Activated CD4-positive, CD25-positive, alpha-beta regulatory T cell treated with anti-CD3 and anti-CD28 coated beads, Interleukin-2, amount 50 U/mL, for 16 hours (primary cell): Measurements from ENCODE around the gene PPP2CA.

Experiments
- DNase-seq: peaks from one replicate; pipeline ENCODE4 v3.0.0-alpha.2; 2020; ENCODE audit warnings: low read depth, low spot score

PPP2CA gene

GRCh38 chr5:134148986-134149539 lies 76.8 kb downstream of the PPP2CA start:
- DNase-seq: no peak

DNA sequence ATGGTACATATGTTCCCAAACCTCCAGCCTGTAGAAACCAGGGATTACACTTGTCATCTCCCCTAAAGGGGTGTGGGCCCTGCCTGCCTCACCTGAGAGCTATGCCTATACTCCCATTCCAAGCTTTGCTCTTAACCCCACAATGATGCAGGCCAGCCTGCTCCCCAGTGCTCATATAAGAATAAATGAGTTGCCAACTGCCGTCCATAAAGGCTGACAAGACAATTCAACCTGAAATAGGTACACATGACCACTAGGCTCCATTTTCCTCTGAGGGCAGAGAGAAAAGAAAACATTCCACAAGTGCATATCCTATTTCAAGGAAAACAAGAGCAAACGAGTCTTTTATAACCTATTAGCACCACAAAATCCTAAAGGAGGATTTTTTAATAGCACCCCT lies 77.6 kb downstream of the PPP2CA start:
- no peak for DNase-seq

GRCh38 chr5:134146651-134147518 lies 79.0 kb downstream of the PPP2CA start:
- no peak for DNase-seq

DNA sequence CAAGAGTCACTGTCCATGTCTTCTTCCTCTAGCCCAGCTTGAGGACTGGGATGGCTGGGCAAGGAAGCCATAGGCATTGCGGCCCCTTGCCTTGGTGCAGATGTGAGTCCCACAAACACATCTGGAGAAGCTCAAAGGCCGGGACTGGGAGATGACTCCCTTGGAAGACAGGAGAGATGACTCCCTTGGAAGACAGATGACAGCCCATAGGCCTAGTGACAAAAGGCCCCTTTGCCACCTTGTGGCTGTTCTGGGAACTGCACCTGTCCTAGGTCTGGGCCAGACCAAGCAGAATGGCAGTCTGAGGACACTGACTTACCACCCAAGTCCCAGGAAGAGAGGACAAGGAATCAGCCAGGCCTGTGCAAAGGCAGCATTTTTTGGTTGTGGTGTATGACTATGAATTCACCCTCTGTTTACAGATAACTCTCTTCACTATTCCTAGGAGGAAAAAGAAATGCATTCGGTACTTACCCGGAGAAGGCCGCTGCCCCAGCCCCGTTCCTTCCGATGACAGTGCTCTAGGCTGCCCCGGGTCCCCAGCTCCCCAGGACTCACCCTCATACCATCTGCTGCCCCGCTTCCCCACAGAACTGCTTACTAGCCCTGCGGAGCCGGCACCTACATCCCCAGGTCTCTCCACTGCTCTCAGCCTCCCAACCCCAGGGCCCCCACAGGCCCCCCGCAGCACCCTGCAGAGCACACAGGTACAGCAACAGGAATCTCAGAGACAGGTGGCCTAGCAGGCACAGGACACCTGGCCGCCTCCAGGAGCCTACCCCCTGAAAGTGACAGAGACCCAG lies 79.9 kb downstream of the PPP2CA start:
- DNase-seq: peak; percentile 70

GRCh38 chr5:134145041-134145757 lies 80.7 kb downstream of the PPP2CA start:
- DNase-seq: no peak
